ENCODE results near the gene CBARP.

DNA sequence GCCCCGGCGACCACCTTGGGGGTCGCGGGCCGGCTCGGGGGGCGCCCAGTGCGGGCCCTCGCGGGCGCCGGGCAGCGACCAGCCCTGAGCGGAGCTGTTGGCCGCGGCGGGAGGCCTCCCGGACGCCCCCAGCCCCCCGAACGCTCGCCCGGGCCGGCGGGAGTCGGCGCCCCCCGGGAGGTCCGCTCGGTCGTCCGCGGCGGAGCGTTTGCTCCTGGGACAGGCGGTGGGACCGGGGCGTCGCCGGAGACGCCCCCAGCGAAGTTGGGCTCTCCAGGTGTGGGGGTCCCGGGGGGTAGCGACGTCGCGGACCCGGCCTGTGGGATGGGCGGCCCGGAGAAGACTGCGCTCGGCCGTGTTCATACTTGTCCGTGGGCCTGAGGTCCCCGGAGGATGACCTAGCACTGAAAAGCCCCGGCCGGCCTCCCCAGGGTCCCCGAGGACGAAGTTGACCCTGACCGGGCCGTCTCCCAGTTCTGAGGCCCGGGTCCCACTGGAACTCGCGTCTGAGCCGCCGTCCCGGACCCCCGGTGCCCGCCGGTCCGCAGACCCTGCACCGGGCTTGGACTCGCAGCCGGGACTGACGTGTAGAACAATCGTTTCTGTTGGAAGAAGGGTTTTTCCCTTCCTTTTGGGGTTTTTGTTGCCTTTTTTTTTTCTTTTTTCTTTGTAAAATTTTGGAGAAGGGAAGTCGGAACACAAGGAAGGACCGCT, 31.5 kb downstream of the CBARP start:
- TF ChIP-seq CTCF (IDR thresholded peaks at IDR 0.05; ENCODE audit: extremely low read depth in 1 of 2, insufficient read depth in 1 of 2, low read depth in 1 of 2, low read length in 2 of 2) (no peak), GATA2 (IDR thresholded peaks at IDR 0.05; ENCODE audit: insufficient read depth, insufficient read length, low read depth, low read length) (no peak), EZH2 (IDR thresholded peaks at IDR 0.05; ENCODE audit: borderline replicate concordance, low read depth, low read length, severe bottlenecking) (no peak)
